Uterus (tissue), 4 donors: ENCODE data around the gene ANKRD29. TPM values are rescaled to one million over a fixed set of nuclear protein-coding genes. Genes with fewer than 3 reads are reported as not detected.
A peak's percentile ranks its signal among the peaks of the same experiment; 100 is the strongest.

Experiments used
- DNase-seq, 2 donors: peaks; one replicate each; pipeline ENCODE4 v3.0.0-alpha.2; 2019 to 2020
- H3K27ac ChIP-seq, 2 donors: fragments of 200-600 bp; sonication (generic); 1 replicate in 1 of 2; 2 replicates in 1 of 2; pipeline ENCODE4 v1.5.1; 2016 to 2018
- H3K27me3 ChIP-seq, 2 donors: fragments of 200-600 bp; sonication (generic); one replicate each; pipeline ENCODE4 v1.5.1; 2018 to 2019; ENCODE audit warnings: control low read depth in 1 of 2
- H3K36me3 ChIP-seq, 2 donors: fragments of 200-600 bp; sonication (generic); one replicate each; pipeline ENCODE4 v1.5.1; 2019; ENCODE audit warnings: control low read depth in 1 of 2
- H3K4me1 ChIP-seq, 2 donors: fragments of 200-600 bp; sonication (generic); one replicate each; pipeline ENCODE4 v1.5.1; 2018 to 2019; ENCODE audit warnings: control low read depth in 1 of 2
- H3K4me3 ChIP-seq, 2 donors: fragments of 200-600 bp; sonication (generic); 1 replicate in 1 of 2; 2 replicates in 1 of 2; pipeline ENCODE4 v1.5.1; 2018 to 2019; ENCODE audit warnings: mild to moderate bottlenecking in 1 of 2
- H3K9me3 ChIP-seq, 2 donors: fragments of 200-600 bp; sonication (generic); one replicate each; pipeline ENCODE4 v1.5.1; 2019; ENCODE audit warnings: control low read depth in 1 of 2
- CTCF ChIP-seq, 4 experiments: fragments of 200-600 bp in 2 of 4; fragments of 450-650 bp in 2 of 4; sonication (generic) in 2 of 4; IDR thresholded peaks; one replicate each; pipeline ENCODE4 v1.5.1; 2016 to 2019; ENCODE audit warnings: antibody characterized with exemption in 4 of 4, mild to moderate bottlenecking in 2 of 4, moderate library complexity in 1 of 4
- POLR2A ChIP-seq, 2 donors: fragments of 450-650 bp; IDR thresholded peaks; one replicate each; pipeline ENCODE4 v1.6.1; 2016; ENCODE audit warnings: antibody characterized with exemption in 2 of 2, mild to moderate bottlenecking in 1 of 2, moderate library complexity in 1 of 2
- intact Hi-C: fragments of 100-400 bp; cut with DNase I; formaldehyde crosslinking; loops from one replicate; pipeline ENCODE4 v1.15.1; 2023; ENCODE audit warnings: low total_unique reads
- total RNA-seq, 4 donors: library from RNA; depleted of rRNA in 3 of 4; stranded (reverse); fragments of >200 nt in 3 of 4; gene quantifications; one replicate each; pipeline versions ENCODE4 v1.1.0 to v1.2.4, GENCODE V29; 2014 to 2023
- donor health status: DM: yes; HTN: yes; CAD: no.

The ANKRD29 gene
- total RNA-seq, 4 donors from 2014 or later, result 10.8 to 33.4 (median 15.9) TPM

GRCh38 chr18:23684515-23685197, 21.9 kb upstream of the ANKRD29 start:
- no peak overlapping the region for H3K4me3 ChIP-seq
- H3K4me1 ChIP-seq, result no peaks in the 10 kb centered on the region
- no peak for TF ChIP-seq CTCF (IDR thresholded peaks at IDR 0.05)
- no peak for TF ChIP-seq POLR2A (IDR thresholded peaks at IDR 0.05)
- intact Hi-C loops, result no loop called here
- peak in 1 of 2 donors; percentile 50 for DNase-seq
- H3K27me3 ChIP-seq, result no peaks in the 10 kb centered on the region
- no peaks in the 10 kb centered on the region for H3K36me3 ChIP-seq
- peak overlapping the region; percentile 63 to 82 for H3K27ac ChIP-seq
- no peaks in the 10 kb centered on the region for H3K9me3 ChIP-seq

- intact Hi-C loops, result no loop called here
These were observed 21.0 kb upstream of the ANKRD29 start for GRCh38 chr18:23683671-23684070.

GRCh38 chr18:23683155-23683554, 20.4 kb upstream of the ANKRD29 start:
- Histone ChIP-seq H3K36me3 (no peaks in the 10 kb centered on the region), H3K4me3 (no peak overlapping the region), H3K27ac (peak overlapping the region; percentile 36 to 63), H3K27me3 (no peaks in the 10 kb centered on the region), H3K4me1 (no peaks in the 10 kb centered on the region), H3K9me3 (no peaks in the 10 kb centered on the region)
- no peak for DNase-seq
- TF ChIP-seq POLR2A (IDR thresholded peaks at IDR 0.05) (no peak), CTCF (IDR thresholded peaks at IDR 0.05) (no peak)
- intact Hi-C loops, result no loop called here

More at GRCh38 chr18:23683671-23684070, 21.0 kb upstream of the ANKRD29 start:
- Histone ChIP-seq H3K9me3 (no peaks in the 10 kb centered on the region), H3K4me1 (no peaks in the 10 kb centered on the region), H3K27ac (peak overlapping the region; percentile 63 to 82), H3K36me3 (no peaks in the 10 kb centered on the region), H3K27me3 (no peaks in the 10 kb centered on the region), H3K4me3 (no peak overlapping the region)
- no peak for DNase-seq
- no peak for TF ChIP-seq POLR2A (IDR thresholded peaks at IDR 0.05)
- no peak for TF ChIP-seq CTCF (IDR thresholded peaks at IDR 0.05)

GRCh38 chr18:23682472-23682871, 19.8 kb upstream of the ANKRD29 start:
- Histone ChIP-seq H3K36me3 (no peaks in the 10 kb centered on the region), H3K4me1 (no peaks in the 10 kb centered on the region), H3K4me3 (no peak overlapping the region), H3K27ac (peak overlapping the region; percentile 36 to 63), H3K27me3 (no peaks in the 10 kb centered on the region), H3K9me3 (no peaks in the 10 kb centered on the region)
- TF ChIP-seq CTCF (IDR thresholded peaks at IDR 0.05), result no peak
- no peak for TF ChIP-seq POLR2A (IDR thresholded peaks at IDR 0.05)
- intact Hi-C loops, result no loop called here
- no peak for DNase-seq

- Histone ChIP-seq H3K27me3 (no peaks in the 10 kb centered on the region), H3K4me1 (no peaks in the 10 kb centered on the region), H3K4me3 (no peak overlapping the region), H3K9me3 (no peaks in the 10 kb centered on the region), H3K27ac (peak overlapping the region; percentile 36 to 63), H3K36me3 (no peaks in the 10 kb centered on the region)
- no peak for DNase-seq
- intact Hi-C loops, result no loop called here
- no peak for TF ChIP-seq CTCF (IDR thresholded peaks at IDR 0.05)
- no peak for TF ChIP-seq POLR2A (IDR thresholded peaks at IDR 0.05)
These were observed 19.3 kb upstream of the ANKRD29 start for GRCh38 chr18:23682045-23682444.
